ENCODE measurements around the gene AKAP6.
"Not testable (repeated sequence)": the region's sequence is repeated elsewhere in the genome, so short reads cannot be mapped to it uniquely, and the experiment has no call there.

The AKAP6 gene

DNA sequence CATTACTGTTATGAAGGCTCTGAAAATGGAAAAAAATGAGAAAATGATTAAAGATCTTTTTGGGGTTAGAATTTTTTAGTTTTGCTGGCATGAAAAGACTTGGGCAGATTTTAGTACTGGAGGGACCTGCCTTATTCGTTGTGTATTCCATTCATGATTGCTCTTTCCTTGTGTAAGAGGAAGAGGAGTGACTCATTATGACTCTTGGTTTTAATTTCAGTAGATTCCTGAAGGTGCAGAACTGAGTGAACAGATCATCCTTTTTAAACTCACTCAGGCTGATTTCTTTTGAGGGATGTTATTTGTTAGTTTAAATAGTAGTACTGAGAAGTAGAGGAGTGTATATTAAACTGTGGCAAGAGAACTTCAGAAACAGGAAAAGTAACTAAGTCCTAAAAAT, 41.6 kb downstream of the AKAP6 start:
- DNase-seq (ENCODE audit: low read depth), result no peak

DNA sequence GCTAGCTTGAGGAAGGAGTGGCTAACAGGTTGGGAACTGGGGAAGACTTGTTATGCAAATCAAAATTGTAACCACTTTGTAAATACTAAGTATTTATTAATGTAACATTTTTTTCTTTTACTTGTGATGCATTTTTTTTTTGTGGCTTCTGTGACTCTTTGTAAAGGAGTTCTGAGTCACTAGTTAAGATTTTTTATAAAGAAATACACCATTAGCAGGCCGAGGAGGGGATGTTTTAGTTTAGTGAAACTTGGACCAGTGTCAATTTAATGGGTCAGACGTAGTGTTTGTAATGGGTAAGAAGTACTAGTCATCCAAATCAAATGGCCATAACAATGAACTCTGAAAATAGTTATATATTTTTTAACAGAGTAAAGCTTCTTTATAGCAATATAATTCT, 43.1 kb downstream of the AKAP6 start:
- no peak for DNase-seq (ENCODE audit: low read depth)

GRCh38 chr14:32373174-32373573, 44.1 kb downstream of the AKAP6 start:
- not testable (repeated sequence) for DNase-seq (ENCODE audit: low read depth)

DNA sequence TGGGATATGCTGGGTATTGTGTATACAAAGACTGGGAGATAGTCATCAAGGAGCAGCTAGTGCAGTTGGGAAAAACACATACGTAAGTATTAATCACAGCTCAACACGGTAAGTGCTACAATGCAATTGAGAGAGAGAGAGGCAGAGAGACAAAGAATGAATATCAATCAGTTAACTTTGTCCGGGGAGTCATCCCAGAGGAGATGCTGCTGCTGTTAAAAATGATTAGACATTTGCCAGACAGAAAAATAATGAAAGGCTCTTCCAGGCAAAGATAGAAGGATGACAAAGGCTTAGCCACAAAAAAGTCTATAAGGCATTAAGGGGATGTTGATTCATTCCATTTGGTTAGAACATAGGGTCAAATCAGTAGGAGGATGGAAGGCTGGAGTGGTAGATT, 45.1 kb downstream of the AKAP6 start:
- DNase-seq (ENCODE audit: low read depth), result no peak

DNA sequence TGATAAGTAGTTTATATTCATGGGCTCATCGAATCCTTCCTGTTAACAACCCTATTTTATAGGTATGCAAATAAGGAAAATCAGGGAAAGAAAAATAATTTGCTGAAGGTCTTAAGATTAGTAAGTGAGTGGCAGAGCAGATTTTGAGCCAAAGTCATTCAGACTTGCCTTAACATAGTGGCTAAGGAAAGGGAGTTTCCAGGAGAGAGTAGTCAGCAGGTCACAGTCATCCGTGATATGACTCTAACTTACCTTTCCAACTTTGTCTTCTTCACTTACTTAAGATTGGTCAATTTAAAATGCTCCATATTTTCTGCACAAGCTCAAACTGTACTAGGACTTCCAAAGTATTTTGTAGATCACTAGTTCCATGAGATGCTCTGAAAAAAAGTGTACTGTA, 46.6 kb downstream of the AKAP6 start:
- DNase-seq (ENCODE audit: low read depth), result no peak

- no peak for DNase-seq (ENCODE audit: low read depth)
Measured at GRCh38 chr14:32377046-32377646, 48.0 kb downstream of the AKAP6 start.

DNA sequence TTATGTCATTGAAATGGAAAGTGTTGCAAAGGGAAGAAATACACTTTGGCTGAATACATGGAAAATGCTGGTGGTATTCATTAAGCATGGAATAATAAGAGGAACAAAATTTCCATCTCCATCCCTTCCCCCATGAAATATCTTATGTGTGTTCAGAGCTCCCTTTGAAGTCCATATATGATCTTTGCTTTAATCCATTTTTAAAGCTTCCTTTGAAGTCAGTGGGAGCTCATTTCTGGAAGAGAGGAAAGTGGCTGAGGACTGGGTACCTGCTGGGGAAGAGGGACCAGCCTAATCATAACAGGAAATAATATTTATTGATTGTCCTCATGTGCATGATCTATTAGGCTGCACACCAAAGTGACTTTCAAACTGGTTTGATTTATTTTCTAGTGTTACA, 49.2 kb downstream of the AKAP6 start:
- DNase-seq (ENCODE audit: low read depth), result no peak

DNA sequence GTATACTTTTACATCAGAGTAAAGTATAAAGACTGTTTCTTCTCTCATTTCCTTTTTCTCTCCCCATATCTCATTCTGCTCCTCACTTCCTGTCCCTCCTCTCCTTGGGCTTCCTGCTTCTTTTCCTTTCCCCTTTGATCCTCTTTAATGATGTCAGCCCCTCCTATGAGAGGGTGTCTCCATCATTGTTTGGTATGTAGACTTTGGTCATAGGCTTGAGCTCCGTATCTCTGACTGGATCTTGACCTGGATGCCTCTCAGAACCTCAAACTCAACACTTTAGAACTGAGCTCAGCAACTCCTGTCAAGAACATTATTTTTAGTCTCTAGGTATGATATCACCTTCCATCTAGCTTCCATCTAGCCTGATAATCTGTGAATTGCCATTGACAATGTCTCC, 50.3 kb downstream of the AKAP6 start:
- no peak for DNase-seq (ENCODE audit: low read depth)

DNA sequence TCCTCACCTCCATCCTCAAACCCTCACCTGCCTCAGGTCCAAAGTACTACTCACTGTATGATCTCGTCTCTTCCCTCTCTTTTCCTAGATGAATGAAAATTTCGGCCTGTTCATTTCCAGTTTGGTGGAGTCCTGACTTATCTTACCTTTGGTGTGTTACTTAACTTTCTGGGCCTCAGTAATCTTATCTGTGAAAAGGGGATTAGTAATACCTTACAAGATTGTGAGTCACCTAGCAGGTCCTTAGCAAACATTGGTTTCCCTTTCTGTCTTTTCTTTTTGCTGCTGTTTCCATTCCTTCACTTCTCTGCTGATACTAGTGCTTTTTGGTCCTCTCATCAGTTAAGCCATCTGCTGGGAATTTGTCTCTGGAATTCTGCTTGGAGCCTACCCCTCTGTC, 52.8 kb downstream of the AKAP6 start:
- no peak for DNase-seq (ENCODE audit: low read depth)

GRCh38 chr14:32382704-32383103, 53.6 kb downstream of the AKAP6 start:
- DNase-seq (ENCODE audit: low read depth), result no peak

- no peak for DNase-seq (ENCODE audit: low read depth)
Measured at GRCh38 chr14:32383364-32384009, 54.4 kb downstream of the AKAP6 start.

DNA sequence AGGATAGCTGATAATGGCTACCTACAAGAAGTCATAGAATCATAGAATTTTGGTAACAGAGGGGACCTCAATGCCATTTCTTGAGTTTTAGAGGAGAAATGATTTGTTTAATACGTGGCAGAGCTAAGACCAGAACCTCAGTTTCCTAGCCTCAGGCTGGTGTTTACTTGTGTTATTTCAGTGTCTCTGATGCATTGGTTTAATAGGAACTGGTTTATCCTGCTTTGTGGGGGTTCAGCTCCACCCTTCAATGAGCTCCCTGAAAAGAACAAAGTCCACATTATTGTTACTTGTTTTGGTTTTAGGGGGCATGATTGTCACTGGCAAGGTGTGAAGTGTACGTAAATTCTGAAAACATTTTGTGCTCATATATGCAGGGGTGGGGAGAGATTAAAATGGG, 55.4 kb downstream of the AKAP6 start:
- no peak for DNase-seq (ENCODE audit: low read depth)

- DNase-seq (ENCODE audit: low read depth), result not testable (repeated sequence)
Measured at GRCh38 chr14:32387295-32387694, 58.2 kb downstream of the AKAP6 start.

- no peak for DNase-seq (ENCODE audit: low read depth)
Measured at GRCh38 chr14:32393119-32393518, 64.0 kb downstream of the AKAP6 start.

GRCh38 chr14:32394038-32394437, 64.9 kb downstream of the AKAP6 start:
- no peak for DNase-seq (ENCODE audit: low read depth)

DNA sequence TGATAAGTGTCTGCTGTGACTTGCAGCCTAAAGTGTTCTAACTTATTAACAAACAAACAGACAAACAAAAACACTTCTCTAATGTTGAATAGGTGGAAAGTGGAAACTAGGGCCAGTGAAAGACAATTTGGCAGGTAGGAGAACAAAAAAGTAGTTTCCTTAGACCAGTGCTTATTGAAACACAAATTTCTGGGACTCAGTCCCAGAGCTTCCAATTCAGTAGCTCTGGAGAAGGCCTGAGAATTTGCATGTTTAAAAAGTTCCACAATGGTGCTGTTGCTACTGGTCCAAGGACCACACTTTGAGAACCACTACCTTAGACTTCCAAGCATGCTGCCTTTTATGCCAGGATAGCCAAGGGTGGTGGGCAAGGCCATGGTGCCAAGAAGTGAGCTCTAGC, 67.8 kb downstream of the AKAP6 start:
- DNase-seq (ENCODE audit: low read depth), result no peak

DNA sequence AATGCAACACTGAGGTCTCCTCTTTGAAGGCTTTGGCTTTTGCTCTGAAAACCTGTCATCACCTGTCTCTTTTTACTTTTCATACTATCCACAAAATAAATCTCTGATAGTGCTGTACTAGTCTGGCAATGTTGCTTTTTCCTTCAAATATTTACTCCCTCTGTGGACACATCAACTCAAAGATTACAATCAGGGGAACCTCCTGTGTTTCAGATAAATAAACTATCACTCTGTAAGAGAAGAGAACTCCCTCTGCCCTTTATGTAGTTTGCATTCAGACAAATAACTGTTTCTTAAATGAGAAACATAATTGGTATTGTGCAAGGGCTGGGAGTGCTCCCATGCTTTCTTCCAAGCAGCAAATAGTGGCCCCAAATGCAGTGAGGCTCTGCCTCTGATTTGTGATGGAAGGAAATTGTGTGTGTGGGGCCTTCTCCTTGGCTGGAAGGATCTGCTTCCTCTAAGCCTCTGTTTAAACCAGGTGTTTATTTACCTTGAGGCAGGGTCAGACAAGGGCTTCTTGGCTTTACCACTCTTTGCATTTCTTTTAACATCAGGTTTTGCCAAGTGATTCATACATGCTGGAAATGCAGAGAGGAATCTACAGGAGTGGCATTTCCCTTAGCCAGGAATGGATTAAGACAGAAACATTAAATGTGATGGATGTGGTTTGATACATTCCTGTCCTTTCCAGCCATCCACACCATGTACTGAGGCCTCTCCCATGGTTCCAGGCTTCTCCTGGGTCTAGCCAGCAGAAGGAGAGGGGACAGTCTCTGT, 69.0 kb downstream of the AKAP6 start:
- DNase-seq (ENCODE audit: low read depth), result no peak

GRCh38 chr14:32399920-32400319, 70.8 kb downstream of the AKAP6 start:
- no peak for DNase-seq (ENCODE audit: low read depth)

GRCh38 chr14:32400480-32400879, 71.4 kb downstream of the AKAP6 start:
- no peak for DNase-seq (ENCODE audit: low read depth)

DNA sequence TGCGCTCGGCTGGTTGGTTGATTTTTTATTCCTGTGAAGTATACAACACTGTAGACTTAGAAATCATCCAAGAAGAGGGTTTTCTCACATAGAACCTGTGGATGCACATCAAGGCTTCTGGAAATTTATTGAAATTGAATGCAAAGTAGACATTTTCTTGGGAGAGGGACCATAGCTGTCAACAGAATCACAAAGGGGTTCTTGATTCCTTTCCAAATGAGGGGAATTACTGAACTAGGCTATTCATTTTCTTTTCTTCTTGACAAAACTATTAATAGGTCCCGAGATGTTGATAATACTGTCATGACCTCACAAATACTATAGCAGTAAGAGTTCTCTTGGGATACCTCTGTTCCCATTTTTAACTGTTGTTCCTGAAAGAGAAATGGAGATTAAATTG, 73.9 kb downstream of the AKAP6 start:
- no peak for DNase-seq (ENCODE audit: low read depth)

DNA sequence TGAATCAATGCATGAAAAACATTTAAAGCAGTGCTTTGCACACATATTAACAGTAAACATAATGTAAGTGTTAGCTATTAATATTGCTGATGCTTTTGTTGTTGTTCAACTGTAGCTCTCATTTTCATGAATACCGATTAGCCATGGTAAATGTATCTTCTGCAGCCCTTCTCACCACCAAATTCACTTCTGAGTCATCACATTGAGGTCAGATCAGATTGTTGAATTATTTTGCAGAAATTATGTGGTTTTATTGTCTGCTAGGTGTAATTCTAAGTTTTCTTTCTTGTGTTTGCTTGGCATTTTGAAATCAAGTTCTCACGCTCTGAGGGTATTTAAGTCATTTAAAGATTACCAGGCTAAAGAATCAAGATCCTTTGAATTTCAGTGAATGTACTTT, 74.6 kb downstream of the AKAP6 start:
- no peak for DNase-seq (ENCODE audit: low read depth)

DNA sequence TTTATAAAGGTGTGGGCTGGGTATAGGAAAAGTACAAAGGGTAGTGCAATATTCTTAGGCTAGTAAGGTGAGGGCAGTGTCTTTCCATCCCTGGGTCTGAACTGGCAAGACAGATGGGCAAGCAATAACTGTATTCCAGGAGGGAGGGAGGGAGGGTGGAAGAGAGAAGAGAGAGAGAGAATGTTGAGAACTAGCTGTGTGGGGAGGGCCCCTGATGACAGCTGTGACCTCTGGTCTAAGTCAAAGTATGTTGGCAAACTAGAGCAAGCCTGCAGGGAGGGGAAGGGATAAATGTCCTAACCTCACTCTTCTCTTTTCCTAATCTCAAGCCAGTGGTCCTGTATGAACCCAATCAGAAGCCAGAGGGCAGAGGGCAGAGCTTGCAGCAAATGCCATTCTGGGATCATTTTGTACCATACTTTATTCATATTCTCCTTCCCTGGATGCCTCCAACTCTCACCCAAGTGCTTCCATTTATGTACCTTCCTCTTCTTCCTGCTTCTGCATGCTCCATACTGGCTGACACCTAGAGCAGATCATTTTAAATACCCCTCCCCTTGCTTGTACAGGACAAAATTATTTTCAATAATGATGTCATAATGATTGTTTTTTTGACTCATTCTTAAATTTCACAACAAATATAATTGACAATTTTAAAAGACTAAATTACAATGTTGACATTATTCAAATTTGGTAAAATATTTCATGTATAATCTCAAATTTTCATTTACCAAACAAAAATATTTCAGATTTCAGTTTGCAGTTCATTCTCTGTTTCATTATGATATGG, 75.9 kb downstream of the AKAP6 start:
- no peak for DNase-seq (ENCODE audit: low read depth)

GRCh38 chr14:32405856-32406255, 76.8 kb downstream of the AKAP6 start:
- DNase-seq (ENCODE audit: low read depth), result no peak

Measured in stimulated activated CD8-positive, alpha-beta memory T cell treated with anti-CD3 and anti-CD28 coated beads, Interleukin-12 subunit alpha, Interleukin-12 subunit beta, amount 100 ng/mL, for 1 hour (primary cell).